K562 (cell line): ENCODE results near the gene ALG6. TPM values are rescaled to one million over a fixed set of nuclear protein-coding genes. Genes with fewer than 3 reads are reported as not detected.

ENCODE experiments used
- ARNT ChIP-seq, 2 experiments: fragments of 450-650 bp; IDR thresholded peaks; 2 replicates each; pipeline ENCODE4 v1.6.1; 2016; ENCODE audit warnings: mild to moderate bottlenecking in 1 of 2
- CUX1 ChIP-seq: fragments of 200-800 bp; sonication (Bioruptor generic); IDR thresholded peaks from 2 replicates; pipeline ENCODE4 v1.6.1; 2016; ENCODE audit warnings: missing genetic modification characterization, missing compliant biosample characterization
- EGR1 ChIP-seq: fragments of 450-650 bp; conservative IDR thresholded peaks from 2 replicates; pipeline ENCODE4 v1.6.1; 2017; ENCODE audit warnings: mild to moderate bottlenecking
- ESRRA ChIP-seq: fragments of 450-650 bp; IDR thresholded peaks from 2 replicates; pipeline ENCODE4 v1.6.1; 2014; ENCODE audit warnings: low read depth, mild to moderate bottlenecking, moderate library complexity, borderline replicate concordance
- GMEB1 ChIP-seq: fragments of 250-450 bp; sonication (Bioruptor Pico); IDR thresholded peaks from 2 replicates; pipeline ENCODE4 v1.4.0; 2020; ENCODE audit warnings: mild to moderate bottlenecking
- GTF3C2 ChIP-seq: IDR thresholded peaks from 3 replicates; pipeline ENCODE4 v1.6.1; 2011; ENCODE audit warnings: borderline replicate concordance, mild to moderate bottlenecking, moderate library complexity; ENCODE audit not compliant: insufficient read length; ENCODE audit errors: extremely low read depth
- HDAC1 ChIP-seq, 2 experiments: fragments of 450-650 bp; IDR thresholded peaks; 2 replicates each; pipeline ENCODE4 v1.6.1; 2016 to 2017; ENCODE audit warnings: inconsistent platforms in 1 of 2, mild to moderate bottlenecking in 1 of 2, moderate library complexity in 1 of 2
- ID3 ChIP-seq, 2 experiments: fragments of 250-450 bp in 1 of 2; fragments of 450-650 bp in 1 of 2; sonication (Bioruptor Pico) in 1 of 2; IDR thresholded peaks; 2 replicates each; pipeline versions ENCODE4 v1.6.1 to v1.8.0; 2016 to 2021; ENCODE audit warnings: mild to moderate bottlenecking in 2 of 2, moderate library complexity in 2 of 2, missing compliant biosample characterization in 1 of 2, missing genetic modification characterization in 1 of 2
- MLLT1 ChIP-seq, 2 experiments: fragments of 450-650 bp; IDR thresholded peaks; 2 replicates each; pipeline ENCODE4 v1.6.1; 2016
- NFE2 ChIP-seq: IDR thresholded peaks from 2 replicates; pipeline ENCODE4 v1.6.1; 2014; ENCODE audit warnings: antibody characterized with exemption, low read depth
- RAD21 ChIP-seq, 2 experiments: fragments of 250-450 bp in 1 of 2; fragments of 450-650 bp in 1 of 2; sonication (Bioruptor Pico) in 1 of 2; formaldehyde crosslinking in 1 of 2; IDR thresholded peaks in 1 of 2; conservative IDR thresholded peaks in 1 of 2; 2 replicates each; pipeline versions ENCODE4 v1.4.0 to v1.8.0; 2020 to 2022; ENCODE audit warnings: mild to moderate bottlenecking in 2 of 2, moderate library complexity in 1 of 2
- SMARCE1 ChIP-seq: fragments of 450-650 bp; IDR thresholded peaks from 2 replicates; pipeline ENCODE4 v1.7.1; 2016; ENCODE audit warnings: mild to moderate bottlenecking
- polyA plus RNA-seq, 8 experiments: library from polyadenylated mRNA; depleted of rRNA in 4 of 8; stranded (reverse) in 5 of 8; unstranded in 3 of 8; fragments of >200 nt; fragmentation: Nextera tagmentation in 2 of 8; fragmentation: Illumina TruSeq in 1 of 8; extraction: Ambion mirVana in 2 of 8; extraction: Trizol in 1 of 8; gene quantifications; 2 replicates each; pipeline versions ENCODE4 v1.2.1 to v1.2.3, GENCODE V29; 2011 to 2014; ENCODE audit warnings: inconsistent platforms in 1 of 8, missing spikeins in 1 of 8
- total RNA-seq, 7 experiments: library from RNA; depleted of rRNA in 6 of 7; stranded (reverse); fragments of >200 nt in 6 of 7; fragmentation: Illumina TruSeq in 2 of 7; extraction: Trizol in 2 of 7; gene quantifications; 2 replicates each; pipeline versions ENCODE4 v1.2.1 to v1.2.3, GENCODE V29; 2011 to 2021; ENCODE audit warnings: low replicate concordance in 1 of 7

The ALG6 gene
- total and polyA plus RNA-seq, 9 of the 15 experiments (the other 6 are each of a cell fraction or from before 2014, with no cell fraction given) = 14.6 to 35.7 (median 23.3) TPM

- TF ChIP-seq GTF3C2 (no peak), CUX1 (CRISPR knock-in tag) (peak; percentile 67; the same call in 1 of the 2 replicates), NFE2 (no peak), ID3 (CRISPR knock-in tag; IDR thresholded peaks at IDR 0.05) (no peak), ID3 (tag; IDR thresholded peaks at IDR 0.05) (peak; percentile 49; the same call in 1 of the 2 replicates), ESRRA (peak; percentile 26; the same call in 1 of the 2 replicates), RAD21 (CRISPR knock-in tag; conservative IDR thresholded peaks at IDR 0.05 in 1 of 2, IDR thresholded peaks at IDR 0.05 in 1 of 2) (0 out of 4 replicates have a peak, but pooled peaks of 1 of the 2 experiments have one; percentile 3), GMEB1 (peak; percentile 93), SMARCE1 (0 out of 2 replicates have a peak, but pooled peaks have one; percentile 14), EGR1 (peak; percentile 20; the same call in 1 of the 2 replicates), ARNT (IDR thresholded peaks at IDR 0.05) (no peak), HDAC1 (IDR thresholded peaks at IDR 0.05) (peak in 1 of 2 experiments; percentile 82; a peak in 2 of 4 replicates), MLLT1 (IDR thresholded peaks at IDR 0.05) (peak in 1 of 2 experiments; percentile 54; a peak in 1 of 4 replicates)
Measured at GRCh38 chr1:63367215-63368103, at the start of gene ALG6 (continued).
